NCI-H1092 treated with DMSO at 0.1 percent for 48 hours (cell line): ENCODE results near the gene BAMBI.

Experiments used
- DNase-seq: peaks from one replicate; lab custom pipeline; 2025; lab: John Stamatoyannopoulos, UW

Gene BAMBI

DNA sequence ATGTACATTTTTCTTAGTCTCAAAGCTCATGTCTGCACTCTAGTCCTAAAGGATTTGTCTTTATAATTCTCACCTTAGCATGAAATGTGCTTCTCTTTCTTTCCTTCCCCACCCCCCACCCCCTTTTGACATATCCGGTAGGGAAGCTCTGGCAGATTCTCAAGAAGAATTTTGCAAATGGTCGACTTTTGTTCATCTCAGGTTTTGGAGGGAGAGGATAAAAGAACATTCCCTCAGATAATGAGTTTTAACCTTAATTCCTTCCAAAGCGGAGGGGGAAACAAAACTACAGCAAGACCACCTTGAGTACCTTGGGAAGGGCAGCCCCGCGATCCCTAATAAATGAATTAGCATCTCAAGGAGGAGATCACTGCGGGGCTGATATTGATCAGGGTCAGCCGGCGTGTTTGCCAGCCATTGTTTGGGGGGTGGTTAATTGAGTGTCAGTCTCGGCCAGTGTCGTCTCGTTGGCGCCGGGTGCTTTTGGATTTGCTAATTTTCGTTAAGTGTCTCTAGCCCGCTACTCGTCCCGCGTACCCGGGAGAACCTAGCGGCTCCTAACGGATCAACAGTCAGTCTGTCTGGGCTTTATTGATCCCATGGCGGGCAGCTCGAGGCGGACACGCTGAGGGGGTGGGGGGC lies 874 bp upstream of the BAMBI start:
- DNase-seq = peak; percentile 46

DNA sequence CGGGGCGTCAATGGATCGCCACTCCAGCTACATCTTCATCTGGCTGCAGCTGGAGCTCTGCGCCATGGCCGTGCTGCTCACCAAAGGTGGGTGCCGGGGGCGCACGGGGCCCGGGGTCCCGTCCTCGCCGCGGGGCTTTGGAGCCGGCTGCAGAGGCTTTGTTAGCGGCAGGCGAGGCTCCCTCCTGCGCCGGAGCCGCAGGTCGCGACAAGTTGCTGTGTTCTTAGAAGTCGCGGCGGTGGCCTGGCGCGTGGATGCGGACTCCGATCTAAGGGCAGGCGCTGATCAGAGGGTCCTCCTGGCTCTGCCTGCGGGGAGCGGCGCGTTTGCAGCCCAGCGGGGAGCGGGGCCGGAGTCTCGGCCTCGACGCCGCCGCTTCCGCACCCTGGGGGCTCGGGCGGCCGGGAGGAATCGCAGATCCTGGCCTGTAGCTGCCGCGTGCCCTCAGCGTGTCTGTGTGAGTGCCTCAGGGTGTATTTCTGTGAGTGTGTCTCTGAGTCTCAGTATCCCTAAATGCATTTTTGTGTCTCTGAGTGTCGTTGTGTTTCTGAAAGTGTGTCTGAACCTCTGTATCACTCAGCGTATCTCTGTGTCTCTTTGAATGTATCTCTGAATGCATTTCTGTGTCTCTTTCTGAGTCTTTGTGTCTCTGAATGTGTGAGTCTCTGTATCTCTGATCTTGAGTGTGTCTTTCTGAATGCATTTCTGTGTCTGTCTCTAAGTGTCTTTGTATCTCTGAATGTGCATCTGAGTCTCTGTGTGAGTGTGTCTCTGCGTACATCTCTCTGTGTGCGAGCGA lies 766 bp downstream of the BAMBI start:
- peak; percentile 36 for DNase-seq

GRCh38 chr10:28678687-28679457 lies 1.6 kb downstream of the BAMBI start:
- DNase-seq = peak; percentile 31

DNA sequence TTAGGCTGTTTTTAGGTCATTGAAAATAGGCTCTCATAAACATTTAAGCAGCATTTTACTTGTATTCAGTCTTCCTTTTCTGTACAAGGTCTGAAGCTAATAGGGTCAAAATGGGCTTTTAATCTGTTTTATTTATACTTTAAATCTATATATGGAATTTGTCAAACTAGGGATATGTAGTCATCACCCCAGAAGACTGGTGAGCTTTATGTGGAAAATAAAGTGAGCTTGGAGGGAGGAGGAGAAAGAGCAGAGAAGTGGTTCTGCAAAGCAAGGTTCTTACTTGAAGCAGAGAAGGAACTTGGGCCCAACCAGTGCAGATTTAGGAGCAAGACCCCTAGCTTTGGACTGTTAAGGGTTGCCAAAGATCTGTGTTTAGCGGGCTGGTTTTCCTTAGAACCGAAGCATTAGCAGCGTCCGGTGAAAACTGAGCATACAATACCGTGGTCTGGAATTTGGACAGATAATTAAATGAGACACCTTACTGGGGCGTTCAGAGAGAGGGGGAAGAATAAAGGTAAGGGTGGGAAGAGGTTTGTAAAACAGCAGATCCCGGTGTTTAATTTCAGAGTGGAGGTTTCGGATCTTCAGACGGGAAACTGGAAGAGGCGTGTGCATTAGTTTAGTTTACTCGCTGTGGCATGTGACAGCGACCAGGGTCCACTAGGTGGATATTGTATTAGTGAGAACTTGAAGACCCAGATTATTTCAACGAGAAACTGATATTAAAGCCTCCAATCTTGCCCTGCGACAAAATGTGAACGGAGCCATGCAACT lies 2.4 kb downstream of the BAMBI start:
- DNase-seq = no peak

- DNase-seq = no peak
Measured at GRCh38 chr10:28680358-28680752, 3.0 kb downstream of the BAMBI start.

DNA sequence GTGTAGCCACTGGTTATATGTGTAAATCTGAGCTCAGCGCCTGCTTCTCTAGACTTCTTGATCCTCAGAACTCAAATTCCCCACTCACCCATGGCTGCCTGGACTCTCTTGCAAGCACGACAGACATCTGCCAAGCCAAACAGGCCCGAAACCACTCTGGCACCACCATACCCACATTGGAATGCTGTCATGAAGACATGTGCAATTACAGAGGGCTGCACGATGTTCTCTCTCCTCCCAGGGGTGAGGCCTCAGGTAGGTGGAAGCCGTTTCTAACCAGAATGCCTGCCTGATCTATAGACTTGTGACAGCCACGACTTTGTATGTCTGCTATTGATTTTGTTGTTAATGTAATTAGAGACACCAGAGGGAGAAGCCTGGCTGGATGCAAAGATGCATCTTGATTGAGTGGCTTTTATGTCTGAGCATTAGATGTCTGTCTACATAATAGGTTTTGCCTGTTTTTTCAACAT lies 4.0 kb downstream of the BAMBI start:
- DNase-seq = no peak

DNA sequence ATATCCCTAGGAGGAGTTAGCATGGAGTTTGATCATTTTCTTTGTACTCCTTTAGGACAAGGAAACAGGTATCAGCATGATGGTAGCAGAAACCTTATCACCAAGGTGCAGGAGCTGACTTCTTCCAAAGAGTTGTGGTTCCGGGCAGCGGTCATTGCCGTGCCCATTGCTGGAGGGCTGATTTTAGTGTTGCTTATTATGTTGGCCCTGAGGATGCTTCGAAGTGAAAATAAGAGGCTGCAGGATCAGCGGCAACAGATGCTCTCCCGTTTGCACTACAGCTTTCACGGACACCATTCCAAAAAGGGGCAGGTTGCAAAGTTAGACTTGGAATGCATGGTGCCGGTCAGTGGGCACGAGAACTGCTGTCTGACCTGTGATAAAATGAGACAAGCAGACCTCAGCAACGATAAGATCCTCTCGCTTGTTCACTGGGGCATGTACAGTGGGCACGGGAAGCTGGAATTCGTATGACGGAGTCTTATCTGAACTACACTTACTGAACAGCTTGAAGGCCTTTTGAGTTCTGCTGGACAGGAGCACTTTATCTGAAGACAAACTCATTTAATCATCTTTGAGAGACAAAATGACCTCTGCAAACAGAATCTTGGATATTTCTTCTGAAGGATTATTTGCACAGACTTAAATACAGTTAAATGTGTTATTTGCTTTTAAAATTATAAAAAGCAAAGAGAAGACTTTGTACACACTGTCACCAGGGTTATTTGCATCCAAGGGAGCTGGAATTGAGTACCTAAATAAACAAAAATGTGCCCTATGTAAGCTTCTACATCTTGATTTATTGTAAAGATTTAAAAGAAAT lies 4.8 kb downstream of the BAMBI start:
- DNase-seq = no peak

DNA sequence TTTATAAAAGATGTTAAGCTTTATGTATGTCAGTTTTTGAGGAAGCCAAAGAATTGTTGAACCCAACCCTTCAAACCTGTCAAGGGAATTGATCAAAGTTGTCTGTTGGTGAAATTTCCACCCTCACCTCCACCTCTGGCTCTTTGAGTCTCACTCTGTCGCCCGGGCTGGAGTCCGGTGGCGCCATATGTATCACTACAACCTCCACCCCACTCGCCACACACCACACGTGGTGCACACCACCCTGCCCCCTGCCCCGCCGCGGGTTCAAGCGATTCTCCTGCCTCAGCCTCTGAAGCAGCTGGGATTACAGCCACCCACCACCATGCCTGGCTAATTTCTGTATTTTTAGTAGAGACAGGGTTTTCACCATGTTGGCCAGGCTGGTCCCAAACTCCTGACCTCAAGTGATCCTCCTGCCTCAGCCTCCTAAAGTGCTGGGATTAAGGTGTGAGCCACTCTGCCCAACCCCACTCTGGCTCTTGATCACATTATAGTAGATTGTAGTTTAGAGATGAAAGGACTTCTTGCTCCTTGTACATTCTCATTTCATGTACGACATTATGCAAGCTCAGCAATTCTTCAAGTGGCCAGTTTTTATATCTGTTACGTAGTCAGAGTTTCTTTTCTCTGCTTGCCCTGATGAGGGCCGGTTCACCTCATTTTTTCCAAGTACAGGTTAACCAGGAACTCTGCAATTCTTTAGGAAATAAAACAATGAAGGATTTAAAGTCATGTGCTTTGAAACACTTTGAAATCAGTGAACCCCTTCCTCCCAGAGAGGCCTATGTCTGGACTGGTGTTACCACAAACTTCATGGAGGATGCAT lies 7.0 kb downstream of the BAMBI start:
- no peak for DNase-seq

- DNase-seq = no peak
Measured at GRCh38 chr10:28684986-28685580, 7.8 kb downstream of the BAMBI start.

GRCh38 chr10:28685717-28686116 lies 8.4 kb downstream of the BAMBI start:
- DNase-seq = no peak

- no peak for DNase-seq
Measured at GRCh38 chr10:28686835-28687682, 9.7 kb downstream of the BAMBI start.

DNA sequence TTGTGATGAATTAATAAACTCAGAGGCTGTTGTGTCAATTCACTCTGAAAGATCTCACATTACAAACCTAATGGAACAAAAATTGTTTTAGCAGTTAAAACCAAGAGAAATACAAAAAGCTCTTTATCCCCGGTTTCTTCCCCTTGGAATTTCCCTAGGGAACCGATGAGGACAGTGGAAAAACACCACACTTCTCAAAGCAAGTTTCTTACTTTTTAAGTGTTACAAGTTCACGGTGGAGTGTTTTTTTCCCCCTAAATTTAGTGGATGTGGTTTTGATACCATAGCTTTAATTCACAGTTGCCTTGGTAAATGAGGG lies 10.3 kb downstream of the BAMBI start:
- no peak for DNase-seq

DNA sequence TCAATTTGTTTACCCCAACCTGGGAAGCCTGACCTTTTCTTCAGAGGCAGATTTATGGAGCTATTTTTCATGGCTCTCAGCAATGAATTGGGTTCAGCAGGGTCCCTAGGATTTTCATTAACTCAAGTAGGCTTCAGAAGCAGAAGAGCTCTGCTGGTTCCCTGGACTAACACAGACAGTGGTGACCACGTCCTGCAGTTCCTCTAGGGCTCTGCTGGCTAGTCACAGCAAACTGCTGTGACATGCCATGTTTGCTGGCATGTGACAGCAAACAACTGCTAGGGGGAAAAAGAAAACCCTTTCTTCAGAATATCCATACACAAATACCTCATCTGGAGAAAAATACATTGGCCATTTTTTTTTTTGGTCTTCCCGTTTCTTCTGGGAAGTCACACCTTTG lies 13.2 kb downstream of the BAMBI start:
- no peak for DNase-seq

DNA sequence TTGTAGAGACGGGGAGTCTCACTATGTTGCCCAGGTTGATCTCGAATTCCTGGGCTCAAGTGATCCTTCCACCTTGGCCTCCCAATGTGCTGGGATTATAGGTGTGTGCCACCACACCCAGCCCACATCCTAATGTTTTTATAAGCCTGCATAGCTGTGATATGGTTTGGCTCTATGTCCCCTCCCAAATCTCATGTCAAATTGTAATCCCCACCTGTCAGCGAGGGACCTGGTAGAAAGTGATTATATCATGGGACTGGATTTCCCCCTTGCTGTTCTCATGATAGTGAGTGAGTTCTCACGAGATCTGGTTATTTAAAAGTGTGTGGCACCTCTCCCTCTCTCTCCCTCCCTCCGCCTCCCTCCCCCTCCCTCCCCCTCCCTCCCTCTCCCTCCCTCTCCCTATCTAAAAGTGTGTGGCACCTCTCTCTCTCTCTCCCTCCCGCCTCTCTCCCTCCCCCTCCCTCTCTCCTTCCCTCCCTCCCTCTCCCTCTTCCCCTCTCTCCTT lies 13.9 kb downstream of the BAMBI start:
- no peak for DNase-seq

GRCh38 chr10:28692050-28692449 lies 14.7 kb downstream of the BAMBI start:
- no peak for DNase-seq

- no peak for DNase-seq
Measured at GRCh38 chr10:28694530-28694929, 17.2 kb downstream of the BAMBI start.

DNA sequence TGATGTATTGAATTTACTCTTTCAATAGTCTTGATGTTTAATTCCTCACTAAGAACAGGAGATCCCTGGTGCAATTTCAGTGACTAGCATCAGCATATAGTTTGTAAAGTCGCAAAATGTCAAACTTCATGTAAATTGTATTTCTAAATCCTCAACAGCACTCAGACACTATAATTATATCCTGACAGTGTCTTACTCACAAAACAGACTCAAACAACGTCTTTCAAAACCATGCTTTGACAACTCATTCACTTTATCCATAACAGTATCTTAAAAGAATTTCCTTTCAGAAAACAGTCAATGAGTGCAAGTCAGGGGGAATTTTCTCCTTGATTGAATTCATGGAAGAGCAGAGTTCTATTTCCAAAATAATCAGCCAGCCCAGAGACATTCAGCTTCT lies 20.8 kb downstream of the BAMBI start:
- no peak for DNase-seq

DNA sequence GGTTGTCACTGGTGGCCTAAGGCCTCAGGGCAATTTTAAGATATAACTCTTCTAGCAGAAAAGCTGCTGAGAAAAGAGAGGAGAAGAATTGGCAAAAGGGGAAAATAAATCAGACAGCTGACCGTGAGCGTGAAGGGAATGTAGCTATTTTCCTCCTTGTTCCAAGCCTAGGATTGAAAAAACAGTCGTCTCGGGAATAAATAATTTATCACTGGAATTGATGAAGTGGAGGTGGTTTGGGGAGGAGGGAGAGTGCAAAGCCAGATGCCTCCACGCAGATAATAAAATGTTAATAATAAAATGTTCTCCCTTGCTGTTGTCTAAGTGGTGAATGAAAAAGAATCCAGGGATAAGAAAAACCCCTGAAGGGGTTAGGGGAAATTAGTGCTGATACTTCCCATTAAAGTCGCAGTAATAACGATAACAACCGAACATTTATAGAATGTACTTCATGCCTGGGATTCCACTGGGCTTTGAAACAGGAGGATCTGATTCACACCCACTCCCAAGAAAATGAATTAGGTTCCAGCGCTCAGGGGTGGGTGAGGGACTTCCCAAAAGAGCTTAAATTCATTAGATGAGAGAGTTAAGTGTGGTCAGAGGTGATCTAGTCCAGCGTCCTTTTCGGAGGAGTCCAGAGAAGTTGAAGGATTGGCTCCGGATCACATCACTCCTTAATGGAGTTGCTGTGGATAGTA lies 27.3 kb downstream of the BAMBI start:
- DNase-seq = no peak
